Lower leg skin (tissue), 3 donors: ENCODE results near the gene P4HA1.
"Not testable (repeated sequence)": the region's sequence is repeated elsewhere in the genome, so short reads cannot be mapped to it uniquely, and the experiment has no call there.

Experiments used
- CTCF ChIP-seq, 3 donors: fragments of 450-650 bp; IDR thresholded peaks; one replicate each; pipeline ENCODE4 v1.5.1; 2016; ENCODE audit warnings: antibody characterized with exemption in 3 of 3, mild to moderate bottlenecking in 3 of 3, moderate library complexity in 2 of 3
- POLR2A ChIP-seq, 2 donors: fragments of 450-650 bp; IDR thresholded peaks; one replicate each; pipeline ENCODE4 v1.6.1; 2016 to 2017; ENCODE audit warnings: antibody characterized with exemption in 2 of 2, mild to moderate bottlenecking in 1 of 2, moderate library complexity in 1 of 2

- TF ChIP-seq CTCF, POLR2A (IDR thresholded peaks at IDR 0.05): not testable (repeated sequence)
Measured at GRCh38 chr10:73026623-73027022, 70.0 kb downstream of the P4HA1 start.
